Mesenchymal stem cell (in vitro differentiated cells and primary cell): ENCODE results near the gene TNP2.

Source experiments
- DNase-seq: peaks from one replicate; pipeline ENCODE4 v3.0.0-alpha.2; 2013
- H2AFZ ChIP-seq: one replicate; pipeline ENCODE4 v1.6.1; 2013; ENCODE audit warnings: low read depth, mild to moderate bottlenecking, control low read depth, inconsistent platforms, low read length, moderate library complexity
- H2AK5ac ChIP-seq: 2 replicates; pipeline ENCODE4 v1.6.1; 2013; ENCODE audit warnings: low read length, moderate library complexity, mild to moderate bottlenecking, inconsistent platforms; ENCODE audit not compliant: severe bottlenecking
- H2BK120ac ChIP-seq: one replicate; pipeline ENCODE4 v1.6.1; 2013; ENCODE audit warnings: low read depth, mild to moderate bottlenecking, inconsistent platforms, low read length, moderate library complexity
- H2BK12ac ChIP-seq, 2 experiments: one replicate each; pipeline ENCODE4 v1.6.1; 2013; ENCODE audit warnings: inconsistent platforms in 2 of 2, low read length in 2 of 2, mild to moderate bottlenecking in 2 of 2, moderate library complexity in 2 of 2, control low read depth in 1 of 2
- H2BK15ac ChIP-seq: one replicate; pipeline ENCODE4 v1.6.1; 2013; ENCODE audit warnings: mild to moderate bottlenecking, low read depth, inconsistent platforms; ENCODE audit not compliant: poor library complexity, severe bottlenecking
- H2BK5ac ChIP-seq: 2 replicates; pipeline ENCODE4 v1.6.1; 2013; ENCODE audit warnings: low read depth, mild to moderate bottlenecking, low read length, control low read depth, inconsistent platforms; ENCODE audit not compliant: poor library complexity, severe bottlenecking
- H3K14ac ChIP-seq, 2 experiments: one replicate each; pipeline ENCODE4 v1.6.1; 2013; ENCODE audit warnings: inconsistent platforms in 2 of 2, low read length in 2 of 2, control low read depth in 1 of 2, mild to moderate bottlenecking in 1 of 2, moderate library complexity in 1 of 2
- H3K18ac ChIP-seq, 2 experiments: one replicate each; pipeline ENCODE4 v1.6.1; 2013; ENCODE audit warnings: inconsistent platforms in 2 of 2, low read length in 2 of 2, control low read depth in 1 of 2, low read depth in 1 of 2, mild to moderate bottlenecking in 1 of 2
- H3K23ac ChIP-seq, 2 experiments: one replicate each; pipeline ENCODE4 v1.6.1; 2013; ENCODE audit warnings: inconsistent platforms in 2 of 2, low read length in 2 of 2, mild to moderate bottlenecking in 2 of 2, moderate library complexity in 2 of 2, control low read depth in 1 of 2
- H3K27ac ChIP-seq: 2 replicates; pipeline ENCODE4 v1.5.1; 2013; ENCODE audit warnings: mild to moderate bottlenecking, moderate library complexity, low read length, control low read depth, inconsistent platforms; ENCODE audit not compliant: poor library complexity, severe bottlenecking
- H3K27me3 ChIP-seq, 2 experiments: 2 replicates each; pipeline versions ENCODE4 v1.6.1 to v1.7.0; 2013; ENCODE audit warnings: low read length in 2 of 2, mild to moderate bottlenecking in 2 of 2, moderate library complexity in 2 of 2, control low read depth in 1 of 2, inconsistent platforms in 1 of 2; ENCODE audit not compliant: control insufficient read depth in 1 of 2, insufficient read depth in 1 of 2
- H3K36me3 ChIP-seq, 2 experiments: 2 replicates each; pipeline versions ENCODE4 v1.6.1 to v1.7.0; 2013; ENCODE audit warnings: low read length in 2 of 2, control low read depth in 1 of 2, inconsistent platforms in 1 of 2, low read depth in 1 of 2, mild to moderate bottlenecking in 1 of 2; ENCODE audit not compliant: insufficient read depth in 2 of 2, control insufficient read depth in 1 of 2
- H3K4ac ChIP-seq, 2 experiments: one replicate each; pipeline ENCODE4 v1.6.1; 2013; ENCODE audit warnings: inconsistent platforms in 2 of 2, low read length in 2 of 2, mild to moderate bottlenecking in 2 of 2, moderate library complexity in 2 of 2, control low read depth in 1 of 2, low read depth in 1 of 2
- H3K4me1 ChIP-seq: 2 replicates; pipeline ENCODE4 v1.6.1; 2013; ENCODE audit warnings: low read depth, low read length, control low read depth; ENCODE audit not compliant: control insufficient read depth, insufficient read depth
- H3K4me2 ChIP-seq: 2 replicates; pipeline ENCODE4 v1.6.1; 2013; ENCODE audit warnings: low read length, mild to moderate bottlenecking, inconsistent platforms; ENCODE audit not compliant: poor library complexity, severe bottlenecking
- H3K4me3 ChIP-seq, 2 experiments: 2 replicates each; pipeline versions ENCODE4 v1.5.1 to v1.7.0; 2013; ENCODE audit warnings: low read length in 2 of 2, mild to moderate bottlenecking in 2 of 2, control low read depth in 1 of 2, low read depth in 1 of 2; ENCODE audit not compliant: insufficient read depth in 1 of 2
- H3K79me1 ChIP-seq: replicated peaks from 2 replicates; pipeline ENCODE4 v1.6.1; 2013; ENCODE audit warnings: mild to moderate bottlenecking, control low read depth, low read length, inconsistent platforms; ENCODE audit not compliant: poor library complexity, severe bottlenecking
- H3K9ac ChIP-seq: 2 replicates; pipeline ENCODE4 v1.7.0; 2013; ENCODE audit warnings: mild to moderate bottlenecking, low read length, moderate library complexity
- H3K9me3 ChIP-seq: 2 replicates; pipeline ENCODE4 v1.7.0; 2013; ENCODE audit warnings: mild to moderate bottlenecking, low read length; ENCODE audit not compliant: control insufficient read depth
- H4K8ac ChIP-seq: one replicate; pipeline ENCODE4 v1.6.1; 2013; ENCODE audit warnings: inconsistent platforms, mild to moderate bottlenecking, low read length, moderate library complexity
- H4K91ac ChIP-seq: one replicate; pipeline ENCODE4 v1.6.1; 2013; ENCODE audit warnings: mild to moderate bottlenecking, low read length, inconsistent platforms
- WGBS: methylation state at CpG from one replicate; pipeline ENCODE4 v1.1.7; 2013; ENCODE audit warnings: mixed read lengths; 5-methylcytosine and 5-hydroxymethylcytosine counted together

Gene TNP2

GRCh38 chr16:11242658-11243057, 26.5 kb downstream of the TNP2 start:
- Histone ChIP-seq H2BK120ac (no peak overlapping the region), H2BK5ac (no peak overlapping the region), H3K79me1 (no peaks in the 10 kb centered on the region), H3K4me2 (no peak overlapping the region), H3K36me3 (no peaks in the 10 kb centered on the region), H2BK12ac (no peak overlapping the region), H3K9ac (no peak overlapping the region), H3K4me1 (no peaks in the 10 kb centered on the region), H3K27ac (no peak overlapping the region), H3K4me3 (no peak overlapping the region), H4K91ac (no peak overlapping the region), H2BK15ac (no peak overlapping the region), H3K9me3 (no peaks in the 10 kb centered on the region), H2AFZ (no peak overlapping the region), H3K23ac (no peak overlapping the region), H2AK5ac (no peak overlapping the region), H3K27me3 (peaks cover 0 to 16% of the 10 kb centered on the region in 2 experiments), H3K4ac (no peak overlapping the region), H3K14ac (no peak overlapping the region), H3K18ac (no peak overlapping the region), H4K8ac (no peak overlapping the region)
- WGBS: 94% methylated on average over 12 of the region's 12 CpGs
- no peak for DNase-seq

GRCh38 chr16:11241480-11242204, 27.5 kb downstream of the TNP2 start:
- Histone ChIP-seq H4K91ac (no peak overlapping the region), H2BK120ac (no peak overlapping the region), H3K79me1 (no peaks in the 10 kb centered on the region), H2AK5ac (no peak overlapping the region), H2BK12ac (no peak overlapping the region), H3K23ac (no peak overlapping the region), H3K27ac (no peak overlapping the region), H3K14ac (no peak overlapping the region), H3K4ac (no peak overlapping the region), H3K9ac (no peak overlapping the region), H2BK5ac (no peak overlapping the region), H3K36me3 (no peaks in the 10 kb centered on the region), H3K18ac (no peak overlapping the region), H2BK15ac (no peak overlapping the region), H3K4me2 (no peak overlapping the region), H3K9me3 (no peaks in the 10 kb centered on the region), H3K4me1 (no peaks in the 10 kb centered on the region), H3K4me3 (no peak overlapping the region), H3K27me3 (peaks cover 0 to 16% of the 10 kb centered on the region in 2 experiments), H2AFZ (no peak overlapping the region), H4K8ac (no peak overlapping the region)
- 99% methylated on average over 4 of the region's 5 CpGs for WGBS
- no peak for DNase-seq

- WGBS: 87% methylated on average over 10 of the region's 10 CpGs
- Histone ChIP-seq H2AFZ (no peak overlapping the region), H3K23ac (no peak overlapping the region), H2BK5ac (no peak overlapping the region), H4K8ac (no peak overlapping the region), H3K9ac (no peak overlapping the region), H2AK5ac (no peak overlapping the region), H2BK120ac (no peak overlapping the region), H3K18ac (no peak overlapping the region), H3K4me2 (no peak overlapping the region), H2BK12ac (no peak overlapping the region), H3K4me3 (no peak overlapping the region), H3K27me3 (peaks cover 0 to 16% of the 10 kb centered on the region in 2 experiments), H3K4ac (no peak overlapping the region), H3K9me3 (no peaks in the 10 kb centered on the region), H3K4me1 (no peaks in the 10 kb centered on the region), H4K91ac (no peak overlapping the region), H3K14ac (no peak overlapping the region), H3K36me3 (no peaks in the 10 kb centered on the region), H3K27ac (no peak overlapping the region), H2BK15ac (no peak overlapping the region), H3K79me1 (no peaks in the 10 kb centered on the region)
- DNase-seq: no peak
Measured at GRCh38 chr16:11240636-11241473, 28.3 kb downstream of the TNP2 start.
